AG04449 (cell line): Measurements from ENCODE around the gene SMG6.

ENCODE experiments used
- CTCF ChIA-PET: fragments of 350-600 bp; formaldehyde crosslinking; extraction: SDS; loops from one replicate; lab custom pipeline; 2021; ENCODE audit warnings: antibody characterized with exemption; lab: Yijun Ruan, JAX
- POLR2A ChIA-PET: fragments of 400-600, 350-600 bp; formaldehyde crosslinking; extraction: SDS; loops from one replicate; lab custom pipeline; 2020; ENCODE audit warnings: antibody characterized with exemption, inconsistent platforms; lab: Yijun Ruan, JAX
- DNase-seq: peaks from one replicate; pipeline ENCODE4 v3.0.0-alpha.2; 2010; ENCODE audit warnings: low read depth, low spot score
- H3K4me3 ChIP-seq: 2 replicates; pipeline ENCODE4 v1.5.1; 2011; ENCODE audit warnings: low read depth, mild to moderate bottlenecking, control low read depth, low read length
- TF ChIP-seq, protein P1 (sequence below): IDR thresholded peaks from one replicate; pipeline ENCODE4 v1.5.1; 2011; ENCODE audit warnings: mild to moderate bottlenecking, moderate library complexity, low read length, control low read depth, inconsistent platforms; ENCODE audit not compliant: insufficient read depth; ENCODE audit errors: missing control alignments

Gene SMG6

DNA sequence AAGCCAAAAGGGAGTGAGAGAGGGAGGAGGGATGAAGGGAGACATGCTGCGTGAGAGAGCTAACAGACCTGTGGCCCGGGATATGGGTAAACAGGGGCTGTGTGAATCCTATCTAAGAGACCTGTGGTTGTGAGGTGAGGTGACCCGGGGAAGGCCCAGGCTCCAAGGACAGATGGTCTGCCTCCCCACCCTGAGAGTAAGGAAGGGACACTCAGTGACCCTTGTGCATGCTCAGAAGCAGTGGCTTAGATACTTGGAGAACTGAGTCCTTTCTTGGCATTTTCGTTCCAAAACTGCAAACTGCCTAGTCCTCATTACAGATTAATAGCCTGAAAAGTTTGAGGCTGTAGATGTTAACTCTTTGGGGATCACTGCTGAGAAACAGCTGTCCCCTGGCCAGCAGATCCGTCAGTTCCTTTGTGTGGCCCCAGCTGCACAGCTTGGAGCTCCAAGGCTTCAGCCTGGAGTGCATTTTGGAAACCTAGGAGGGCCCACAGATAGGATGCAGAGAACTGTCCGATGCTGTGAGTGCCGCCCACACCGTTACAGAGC, 121.6 kb downstream of the SMG6 start:
- DNase-seq, result no peak
- CTCF ChIA-PET, result interaction anchor here (0.9 to 1.6 kb wide), 6 partner anchors 8 to 127 kb away, joined by 3 to 7 read pairs (median 4); partner anchors contain the start of gene HIC1
- TF ChIP-seq, protein P1, sequence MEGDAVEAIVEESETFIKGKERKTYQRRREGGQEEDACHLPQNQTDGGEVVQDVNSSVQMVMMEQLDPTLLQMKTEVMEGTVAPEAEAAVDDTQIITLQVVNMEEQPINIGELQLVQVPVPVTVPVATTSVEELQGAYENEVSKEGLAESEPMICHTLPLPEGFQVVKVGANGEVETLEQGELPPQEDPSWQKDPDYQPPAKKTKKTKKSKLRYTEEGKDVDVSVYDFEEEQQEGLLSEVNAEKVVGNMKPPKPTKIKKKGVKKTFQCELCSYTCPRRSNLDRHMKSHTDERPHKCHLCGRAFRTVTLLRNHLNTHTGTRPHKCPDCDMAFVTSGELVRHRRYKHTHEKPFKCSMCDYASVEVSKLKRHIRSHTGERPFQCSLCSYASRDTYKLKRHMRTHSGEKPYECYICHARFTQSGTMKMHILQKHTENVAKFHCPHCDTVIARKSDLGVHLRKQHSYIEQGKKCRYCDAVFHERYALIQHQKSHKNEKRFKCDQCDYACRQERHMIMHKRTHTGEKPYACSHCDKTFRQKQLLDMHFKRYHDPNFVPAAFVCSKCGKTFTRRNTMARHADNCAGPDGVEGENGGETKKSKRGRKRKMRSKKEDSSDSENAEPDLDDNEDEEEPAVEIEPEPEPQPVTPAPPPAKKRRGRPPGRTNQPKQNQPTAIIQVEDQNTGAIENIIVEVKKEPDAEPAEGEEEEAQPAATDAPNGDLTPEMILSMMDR, result no peak
- no peak overlapping the region for H3K4me3 ChIP-seq
- POLR2A ChIA-PET, result interaction anchor here (0.6 to 1.8 kb wide), 13 partner anchors 8 to 127 kb away, joined by 3 to 12 read pairs (median 5); partner anchors contain the start of gene HIC1

DNA sequence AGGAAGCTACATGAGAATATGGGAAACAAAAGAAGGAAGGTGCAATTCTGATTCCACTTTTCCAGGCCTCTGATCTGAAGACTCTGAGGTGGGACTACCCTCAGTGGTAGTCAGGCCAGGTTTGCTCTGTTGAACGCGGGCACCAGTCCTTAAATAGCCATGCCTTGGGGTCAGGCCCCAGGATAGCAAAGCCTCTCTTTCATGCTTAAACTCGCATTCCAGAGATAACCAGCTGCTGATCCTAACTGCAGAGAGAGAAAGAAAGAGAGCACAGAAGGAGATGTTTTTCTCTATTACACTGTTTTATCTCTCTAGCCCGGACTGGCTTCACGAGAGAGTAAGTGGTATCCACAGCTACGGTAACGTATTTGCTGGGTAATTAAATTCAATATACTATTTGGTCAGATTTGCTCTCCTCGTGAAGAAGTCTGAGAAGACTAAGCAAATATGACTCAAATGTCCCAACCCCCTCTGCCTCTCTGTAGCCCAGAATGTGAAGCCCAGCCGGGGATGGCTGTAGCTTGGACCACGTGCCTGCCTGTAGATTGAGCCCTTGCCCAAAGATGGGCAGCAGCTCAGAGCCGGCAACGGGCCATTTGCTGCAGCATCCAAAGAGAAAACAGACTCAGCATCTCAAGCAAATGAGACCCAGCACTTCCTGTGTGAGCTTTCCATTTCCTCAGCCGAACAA, 122.2 kb downstream of the SMG6 start:
- ChIA-PET POLR2A (interaction anchor here (0.6 to 1.8 kb wide), 14 partner anchors 8 to 126 kb away, joined by 3 to 12 read pairs (median 4); partner anchors contain the start of gene HIC1), CTCF (interaction anchor here (0.6 to 1.6 kb wide), 6 partner anchors 9 to 127 kb away, joined by 3 to 7 read pairs (median 4); partner anchors contain the start of gene HIC1)
- TF ChIP-seq, protein P1, result no peak
- no peak overlapping the region for H3K4me3 ChIP-seq
- peak; percentile 73 for DNase-seq

DNA sequence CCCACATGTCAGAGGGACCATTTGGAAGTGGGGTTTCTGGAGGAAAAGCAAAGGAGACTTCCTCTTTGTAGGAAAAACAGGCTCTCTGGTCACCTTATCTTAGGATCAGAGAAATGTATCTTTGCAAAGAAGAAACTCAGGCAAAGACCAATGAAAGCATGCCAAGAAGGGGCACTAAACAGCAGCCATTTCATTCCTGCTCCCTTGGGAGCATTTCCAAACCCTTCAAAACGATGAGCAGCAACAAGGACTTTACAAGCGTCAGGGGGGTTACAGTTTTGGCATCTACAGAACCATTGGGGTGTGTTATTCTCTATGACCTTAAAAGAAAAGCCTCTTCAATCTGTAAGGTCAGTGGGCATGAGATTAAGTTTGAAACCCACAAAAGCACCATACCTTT, 122.8 kb downstream of the SMG6 start:
- TF ChIP-seq, protein P1, result no peak
- CTCF ChIA-PET, result interaction anchor here (0.6 to 1.4 kb wide), 2 partner anchors 9 to 56 kb away, joined by 3 to 5 read pairs; no protein-coding TSS in a partner anchor
- no peak for DNase-seq
- POLR2A ChIA-PET, result interaction anchor here (1.0 to 1.8 kb wide), 11 partner anchors 9 to 126 kb away, joined by 3 to 12 read pairs (median 6); partner anchors contain the start of gene HIC1
- no peak overlapping the region for H3K4me3 ChIP-seq

DNA sequence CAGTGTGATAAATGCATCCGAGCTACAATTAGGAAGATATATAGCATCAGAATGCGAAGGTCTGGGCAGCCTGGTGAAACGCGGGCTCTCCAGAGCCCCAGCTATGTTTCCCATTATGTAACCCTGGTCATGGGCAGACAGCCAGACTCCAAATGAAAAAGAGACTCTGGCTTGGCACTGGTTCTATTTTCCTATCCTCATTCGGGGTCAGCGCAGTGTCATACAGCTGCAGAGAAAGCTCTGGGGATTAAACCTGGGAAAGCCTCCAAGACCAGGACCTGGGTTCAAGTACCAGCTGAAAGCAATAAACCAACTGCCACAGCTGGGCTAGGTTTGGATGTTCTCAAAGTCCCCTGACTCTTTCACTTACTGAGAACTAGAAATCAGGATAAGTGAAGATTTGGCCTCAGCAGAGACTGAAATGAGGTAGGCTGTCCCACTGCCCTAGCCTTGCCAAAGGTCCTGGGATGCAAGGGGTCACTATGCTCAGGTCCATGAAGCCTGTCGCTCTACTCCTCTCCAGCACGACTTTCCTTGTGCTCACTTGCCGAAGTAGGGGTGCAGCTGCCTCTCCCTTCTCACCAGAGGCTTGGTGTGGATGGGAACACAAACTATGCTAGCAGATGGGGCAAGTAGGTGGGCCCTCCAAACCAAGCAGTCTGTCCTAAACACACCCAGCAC, 123.8 kb downstream of the SMG6 start:
- ChIA-PET POLR2A (interaction anchor here (0.6 to 1.5 kb wide), 6 partner anchors 34 to 125 kb away, joined by 3 to 8 read pairs (median 5); partner anchors contain the start of gene HIC1), CTCF (interaction anchor here (1.1 to 3.7 kb wide), 3 partner anchors 10 to 121 kb away, joined by 3 to 24 read pairs (median 6); no protein-coding TSS in a partner anchor)
- DNase-seq, result no peak
- TF ChIP-seq, protein P1, result no peak
- no peak overlapping the region for H3K4me3 ChIP-seq

DNA sequence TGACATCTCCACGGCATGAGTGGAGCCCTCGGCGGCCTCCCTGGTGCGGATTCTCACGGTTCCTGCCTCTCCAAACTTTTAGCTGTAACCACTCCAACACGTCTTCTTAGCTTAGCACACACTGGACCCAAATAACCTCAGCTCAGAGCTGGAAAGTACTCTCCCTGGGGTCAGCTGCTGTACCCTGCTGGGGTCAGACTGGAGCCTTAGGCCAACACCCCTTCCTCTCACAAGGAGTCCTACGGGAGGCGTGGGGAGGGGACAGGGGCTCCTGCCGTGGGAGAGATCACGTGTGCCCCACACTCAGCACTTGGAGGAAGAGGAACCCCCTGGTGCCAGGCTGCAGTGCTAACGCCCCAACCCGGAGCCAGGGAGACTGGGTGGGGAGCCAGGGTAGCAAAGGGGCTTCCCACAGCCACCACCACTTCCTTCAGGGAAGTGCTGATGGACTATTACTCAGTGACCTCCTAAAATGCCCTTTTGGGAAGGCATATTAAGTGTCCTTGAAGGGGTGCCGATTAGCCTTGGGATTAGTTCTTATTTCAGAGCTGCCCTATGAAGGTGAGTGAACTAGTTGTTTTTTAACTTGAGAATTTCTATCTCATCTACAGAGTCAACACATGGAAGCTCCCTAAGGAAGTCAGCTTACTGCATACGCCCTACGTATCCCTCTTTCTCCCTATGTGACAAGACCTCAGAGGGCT, 124.6 kb downstream of the SMG6 start:
- DNase-seq, result no peak
- no peak overlapping the region for H3K4me3 ChIP-seq
- POLR2A ChIA-PET, result interaction anchor here (1.3 to 1.5 kb wide), 4 partner anchors 35 to 123 kb away, joined by 4 to 8 read pairs (median 7); partner anchors contain the start of gene HIC1
- CTCF ChIA-PET, result interaction anchor here (1.1 to 3.7 kb wide), 3 partner anchors 11 to 121 kb away, joined by 3 to 24 read pairs (median 6); no protein-coding TSS in a partner anchor
- TF ChIP-seq, protein P1, result no peak
